ENCODE data around the gene PRMT5. TPM values are rescaled to one million over a fixed set of nuclear protein-coding genes. Genes with fewer than 3 reads are reported as not detected.

Gene PRMT5
- polyA plus RNA-seq, 1 donor (not counting 4 experiments of a cell fraction or from before 2014, with no cell fraction given), result 241 TPM

GRCh38 chr14:22871224-22872032 lies 57.7 kb downstream of the PRMT5 start, which contains the start of gene LRP10:
LRP10 (plus strand) TSS chr14:22871740; CDS start chr14:22872304, 564 bp downstream.
- dilution Hi-C loops (cut with MboI; ENCODE audit: extremely low pct_ligation_motif_present, low sequenced_read_pairs), result no loop called here

GRCh38 chr14:22870811-22871223 lies 58.4 kb downstream of the PRMT5 start:
- dilution Hi-C loops (cut with MboI; ENCODE audit: extremely low pct_ligation_motif_present, low sequenced_read_pairs), result no loop called here
- Histone ChIP-seq H2AFZ (ENCODE audit: control insufficient read depth, low read length) (peak overlapping the region; percentile 79), H3K36me3 (ENCODE audit: control insufficient read depth in 2 of 2, extremely low read depth in 1 of 2, insufficient read depth in 2 of 2, low read length in 2 of 2) (peaks cover 18 to 19% of the 10 kb centered on the region in 2 experiments), H4K20me1 (ENCODE audit: control insufficient read depth, extremely low read depth, insufficient read depth, low read length) (no peaks in the 10 kb centered on the region), H3K9me3 (ENCODE audit: control insufficient read depth, low read depth, low read length) (no peaks in the 10 kb centered on the region), H3K9ac (ENCODE audit: control insufficient read depth, extremely low read depth, insufficient read depth, low read length) (peak overlapping the region; percentile 85), H3K4me1 (ENCODE audit: control insufficient read depth, extremely low read depth, insufficient read depth, low read length) (peaks cover 20% of the 10 kb centered on the region), H3K79me2 (ENCODE audit: control insufficient read depth, insufficient read depth, low read length) (peaks cover 25% of the 10 kb centered on the region), H3K9me1 (ENCODE audit: control insufficient read depth, extremely low read depth, insufficient read depth, low read length) (no peaks in the 10 kb centered on the region), H3K4me2 (ENCODE audit: control insufficient read depth, extremely low read depth, insufficient read depth, low read depth, low read length) (peak overlapping the region; percentile 99), H3K27ac (ENCODE audit: control insufficient read depth, insufficient read depth, low read length) (peak overlapping the region; percentile 93), H3K4me3 (ENCODE audit: control insufficient read depth in 2 of 3, extremely low read depth in 1 of 3, insufficient read depth in 2 of 3, low read depth in 1 of 3, low read length in 3 of 3) (peak overlapping the region; percentile 88 to 96 (median 95)), H3K27me3 (ENCODE audit: control insufficient read depth, extremely low read depth, insufficient read depth, low read length) (no peaks in the 10 kb centered on the region)
- TF ChIP-seq EZH2 (IDR thresholded peaks at IDR 0.05; ENCODE audit: low read length) (no peak), CTCF (optimal IDR thresholded peaks at IDR 0.05 in 1 of 3, IDR thresholded peaks at IDR 0.05 in 1 of 3, conservative IDR thresholded peaks at IDR 0.05 in 1 of 3; ENCODE audit: extremely low read depth in 1 of 3, insufficient read depth in 2 of 3, low read length in 3 of 3) (no peak)
- FAIRE-seq, result no peak
- no peak for DNase-seq (ENCODE audit: low read depth, low spot score)

More at GRCh38 chr14:22871224-22872032, 57.7 kb downstream of the PRMT5 start, which contains the start of gene LRP10:
- Histone ChIP-seq H3K9me3 (ENCODE audit: control insufficient read depth, low read depth, low read length) (no peaks in the 10 kb centered on the region), H4K20me1 (ENCODE audit: control insufficient read depth, extremely low read depth, insufficient read depth, low read length) (no peaks in the 10 kb centered on the region), H3K4me1 (ENCODE audit: control insufficient read depth, extremely low read depth, insufficient read depth, low read length) (peaks cover 20% of the 10 kb centered on the region), H3K79me2 (ENCODE audit: control insufficient read depth, insufficient read depth, low read length) (peaks cover 25% of the 10 kb centered on the region), H3K4me2 (ENCODE audit: control insufficient read depth, extremely low read depth, insufficient read depth, low read depth, low read length) (peak within 1 kb of the TSS; percentile 99), H3K9me1 (ENCODE audit: control insufficient read depth, extremely low read depth, insufficient read depth, low read length) (no peaks in the 10 kb centered on the region), H2AFZ (ENCODE audit: control insufficient read depth, low read length) (peak within 1 kb of the TSS; percentile 92), H3K36me3 (ENCODE audit: control insufficient read depth in 2 of 2, extremely low read depth in 1 of 2, insufficient read depth in 2 of 2, low read length in 2 of 2) (peaks cover 24 to 25% of the 10 kb centered on the region in 2 experiments), H3K27ac (ENCODE audit: control insufficient read depth, insufficient read depth, low read length) (peak within 1 kb of the TSS; percentile 93), H3K4me3 (ENCODE audit: control insufficient read depth in 2 of 3, extremely low read depth in 1 of 3, insufficient read depth in 2 of 3, low read depth in 1 of 3, low read length in 3 of 3) (peak within 1 kb of the TSS; percentile 88 to 96 (median 95)), H3K9ac (ENCODE audit: control insufficient read depth, extremely low read depth, insufficient read depth, low read length) (peak within 1 kb of the TSS; percentile 85), H3K27me3 (ENCODE audit: control insufficient read depth, extremely low read depth, insufficient read depth, low read length) (no peaks in the 10 kb centered on the region)
- DNase-seq (ENCODE audit: low read depth, low spot score) (no peak), FAIRE-seq (no peak)
- TF ChIP-seq CTCF (optimal IDR thresholded peaks at IDR 0.05 in 1 of 3, IDR thresholded peaks at IDR 0.05 in 1 of 3, conservative IDR thresholded peaks at IDR 0.05 in 1 of 3; ENCODE audit: extremely low read depth in 1 of 3, insufficient read depth in 2 of 3, low read length in 3 of 3) (no peak), EZH2 (IDR thresholded peaks at IDR 0.05; ENCODE audit: low read length) (no peak)

Other genes with a start within 250 kb of the PRMT5 start
- gene OXA1L, start 162.7 kb downstream of the PRMT5 start, polyA plus RNA-seq, result 129 to 150 TPM (median 130 TPM) in 3 replicates
- gene SLC7A7, start 113.9 kb downstream of the PRMT5 start, polyA plus RNA-seq, result 0.20 to 0.65 TPM (median 0.33 TPM) in 3 replicates
- 56.0 to 104 TPM (median 82.0 TPM) in 3 replicates for gene MRPL52, start 99.5 kb downstream of the PRMT5 start, polyA plus RNA-seq
- gene MMP14, start 92.8 kb downstream of the PRMT5 start, polyA plus RNA-seq, result 185 to 355 TPM (median 246 TPM) in 3 replicates
- gene LRP10, start 57.6 kb downstream of the PRMT5 start, polyA plus RNA-seq, result 36.7 to 79.4 TPM (median 62.5 TPM) in 3 replicates
- gene REM2, start 46.2 kb downstream of the PRMT5 start, polyA plus RNA-seq, result 0.04 to 0.06 TPM (median 0.05 TPM) in 3 replicates
- gene RBM23, start 10.2 kb downstream of the PRMT5 start, polyA plus RNA-seq, result 36.9 to 73.8 TPM (median 50.8 TPM) in 3 replicates
- 16.6 to 25.5 TPM (median 23.6 TPM) in 3 replicates for gene HAUS4, start 27.7 kb upstream of the PRMT5 start, polyA plus RNA-seq
- 128 to 206 TPM (median 157 TPM) in 3 replicates for gene AJUBA, start 53.2 kb upstream of the PRMT5 start, polyA plus RNA-seq
- 6.4 to 8.5 TPM (median 7.7 TPM) in 3 replicates for gene C14orf93, start 80.8 kb upstream of the PRMT5 start, polyA plus RNA-seq
- gene PSMB5, start 105.5 kb upstream of the PRMT5 start, polyA plus RNA-seq, result 285 to 349 TPM (median 292 TPM) in 3 replicates
- gene PSMB11, start 112.8 kb upstream of the PRMT5 start, polyA plus RNA-seq, result not detected in 3 replicates
- gene CDH24, start 128.1 kb upstream of the PRMT5 start, polyA plus RNA-seq, result 3.5 to 5.8 TPM (median 3.9 TPM) in 3 replicates
- gene ACIN1, start 165.8 kb upstream of the PRMT5 start, polyA plus RNA-seq, result 92.0 to 104 TPM (median 96.7 TPM) in 3 replicates
- 73.7 to 117 TPM (median 101 TPM) in 3 replicates for gene C14orf119, start 166.1 kb upstream of the PRMT5 start, polyA plus RNA-seq
- not detected in 3 replicates for gene CIROP, start 175.6 kb upstream of the PRMT5 start, polyA plus RNA-seq
- not detected in 3 replicates for gene CEBPE, start 189.9 kb upstream of the PRMT5 start, polyA plus RNA-seq